PC-3 (cell line): ENCODE measurements around the gene PI4KA. TPM values are rescaled to one million over a fixed set of nuclear protein-coding genes. Genes with fewer than 3 reads are reported as not detected.

Experiments
- ATAC-seq: fragments of 200-7000 bp; cut with Tn5 transposase; 2 replicates; pipeline ENCODE4 v1.9.1; 2020; ENCODE audit warnings: mild to moderate bottlenecking, moderate library complexity
- BruUV-seq: library from RNA; stranded (reverse); fragments of 400-500 nt; replicated peaks from 2 replicates; lab custom pipeline; 2021; lab: Mats Ljungman, UMichigan
- CTCF ChIA-PET: fragments of 300-600 bp; sonication (Branson Sonifier 250); formaldehyde crosslinking; loops from one replicate; lab custom pipeline; 2022; ENCODE audit warnings: antibody characterized with exemption; lab: Charles Lee
- POLR2A ChIA-PET: fragments of 300-600 bp; sonication (Branson Sonifier 250); formaldehyde crosslinking; loops from one replicate; lab custom pipeline; 2022; ENCODE audit warnings: antibody characterized with exemption; ENCODE audit not compliant: unreplicated experiment; lab: Charles Lee
- DNase-seq: peaks from one replicate; pipeline ENCODE4 v3.0.0-alpha.2; 2015
- H2AFZ ChIP-seq: fragments of 300-600 bp; sonication (generic); 2 replicates; pipeline ENCODE4 v1.6.0; 2016; ENCODE audit warnings: antibody characterized with exemption, low read length
- H3F3A ChIP-seq: fragments of 300-600 bp; sonication (generic); one replicate; pipeline ENCODE4 v1.6.0; 2017; ENCODE audit warnings: antibody characterized with exemption, low read length, control low read depth, mild to moderate bottlenecking; ENCODE audit not compliant: unreplicated experiment
- H3K27ac ChIP-seq: fragments of 300-600 bp; sonication (generic); 2 replicates; pipeline ENCODE4 v1.5.1; 2016; ENCODE audit warnings: mild to moderate bottlenecking, low read length
- H3K27me3 ChIP-seq: fragments of 300-600 bp; sonication (generic); 2 replicates; pipeline ENCODE4 v1.6.1; 2016; ENCODE audit warnings: low read length, mixed read lengths
- H3K36me3 ChIP-seq: fragments of 300-600 bp; sonication (generic); 2 replicates; pipeline ENCODE4 v1.6.1; 2016; ENCODE audit warnings: low read depth, mixed run types, low read length, mixed read lengths
- H3K4me1 ChIP-seq: fragments of 300-600 bp; sonication (generic); 2 replicates; pipeline ENCODE4 v1.5.1; 2016; ENCODE audit warnings: low read length; ENCODE audit not compliant: insufficient read depth
- H3K4me2 ChIP-seq: fragments of 300-600 bp; sonication (generic); 2 replicates; pipeline ENCODE4 v1.6.0; 2016; ENCODE audit warnings: low read length
- H3K4me3 ChIP-seq: fragments of 300-600 bp; sonication (generic); 2 replicates; pipeline ENCODE4 v1.5.1; 2016; ENCODE audit warnings: mild to moderate bottlenecking, low read length, mixed read lengths
- H3K79me2 ChIP-seq: fragments of 300-600 bp; sonication (generic); 2 replicates; pipeline ENCODE4 v1.6.1; 2017; ENCODE audit warnings: low read length, mixed read lengths
- H3K9ac ChIP-seq: fragments of 300-600 bp; sonication (generic); 2 replicates; pipeline ENCODE4 v1.6.0; 2016; ENCODE audit warnings: mild to moderate bottlenecking, low read length
- H3K9me2 ChIP-seq: fragments of 300-600 bp; sonication (generic); replicated peaks from 2 replicates; pipeline ENCODE4 v1.6.1; 2016; ENCODE audit warnings: mixed run types, low read length, mixed read lengths
- H3K9me3 ChIP-seq: fragments of 300-600 bp; sonication (generic); 2 replicates; pipeline ENCODE4 v1.6.1; 2016; ENCODE audit warnings: low read length, mixed read lengths
- H4K20me1 ChIP-seq: fragments of 300-600 bp; sonication (generic); 2 replicates; pipeline ENCODE4 v1.6.1; 2016; ENCODE audit warnings: low read length, mixed read lengths
- EZH2 ChIP-seq: fragments of 300-600 bp; sonication (generic); IDR thresholded peaks from one replicate; pipeline ENCODE4 v1.6.1; 2017; ENCODE audit warnings: antibody characterized with exemption, mild to moderate bottlenecking, low read length; ENCODE audit not compliant: unreplicated experiment
- EZH2phosphoT487 ChIP-seq: fragments of 300-600 bp; sonication (generic); IDR thresholded peaks from 2 replicates; pipeline ENCODE4 v1.6.1; 2018; ENCODE audit warnings: mild to moderate bottlenecking, antibody characterized with exemption, low read length, borderline replicate concordance
- intact Hi-C: fragments of 100-400 bp; cut with micrococcal nuclease; formaldehyde crosslinking; loops from 2 replicates; pipeline ENCODE4 v1.9.0; 2023
- total RNA-seq: library from RNA; depleted of rRNA; stranded (reverse); fragments of >200 nt; gene quantifications from 2 replicates; pipeline ENCODE4 v1.2.3, GENCODE V29; 2014
- TF ChIP-seq, protein P1 (sequence below): fragments of 300-600 bp; sonication (generic); conservative IDR thresholded peaks from 2 replicates; pipeline ENCODE4 v1.5.1; 2017; ENCODE audit warnings: antibody characterized with exemption, low read depth, mild to moderate bottlenecking, low read length

The PI4KA gene
- total RNA-seq, 1 experiment from 2014 or later, result 39.7 TPM

DNA sequence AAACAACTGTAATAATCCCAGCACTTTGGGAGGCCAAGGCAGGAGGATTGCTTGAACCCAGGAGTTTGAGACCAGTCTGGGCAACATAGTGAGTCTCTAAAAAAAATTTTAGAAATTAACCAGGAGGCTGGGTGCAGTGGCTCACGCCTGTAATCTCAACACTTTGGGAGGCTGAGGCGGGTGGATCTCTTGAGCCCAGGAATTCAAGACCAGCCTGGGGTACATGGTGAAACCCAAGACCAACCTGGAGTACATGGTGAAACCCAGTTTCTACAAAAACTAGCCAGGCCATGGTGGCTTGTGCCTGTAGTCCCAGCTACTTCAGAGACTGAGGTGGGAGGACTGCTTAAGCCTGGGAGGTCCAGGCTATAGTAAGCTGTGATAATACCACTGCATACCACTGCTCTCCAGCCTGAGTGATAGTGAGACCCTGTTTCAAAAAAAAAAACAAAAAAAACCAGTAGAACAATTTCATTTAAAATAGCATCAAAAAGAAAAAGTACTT is 11.2 kb downstream of the PI4KA start:
- no peaks in the 10 kb centered on the region for H3K36me3 ChIP-seq
- H3K27me3 ChIP-seq, result no peaks in the 10 kb centered on the region
- intact Hi-C loops, result no loop called here
- H3F3A ChIP-seq, result no peaks in the 10 kb centered on the region
- ChIA-PET POLR2A (no interaction called here), CTCF (no interaction called here)
- no peak overlapping the region for H2AFZ ChIP-seq
- H3K9me3 ChIP-seq, result no peaks in the 10 kb centered on the region
- DNase-seq (no peak), ATAC-seq (no peak)
- no peak overlapping the region for H3K4me3 ChIP-seq
- peaks cover 79% of the 10 kb centered on the region for H3K79me2 ChIP-seq
- no peaks in the 10 kb centered on the region for H3K9me2 ChIP-seq
- TF ChIP-seq, protein P1, sequence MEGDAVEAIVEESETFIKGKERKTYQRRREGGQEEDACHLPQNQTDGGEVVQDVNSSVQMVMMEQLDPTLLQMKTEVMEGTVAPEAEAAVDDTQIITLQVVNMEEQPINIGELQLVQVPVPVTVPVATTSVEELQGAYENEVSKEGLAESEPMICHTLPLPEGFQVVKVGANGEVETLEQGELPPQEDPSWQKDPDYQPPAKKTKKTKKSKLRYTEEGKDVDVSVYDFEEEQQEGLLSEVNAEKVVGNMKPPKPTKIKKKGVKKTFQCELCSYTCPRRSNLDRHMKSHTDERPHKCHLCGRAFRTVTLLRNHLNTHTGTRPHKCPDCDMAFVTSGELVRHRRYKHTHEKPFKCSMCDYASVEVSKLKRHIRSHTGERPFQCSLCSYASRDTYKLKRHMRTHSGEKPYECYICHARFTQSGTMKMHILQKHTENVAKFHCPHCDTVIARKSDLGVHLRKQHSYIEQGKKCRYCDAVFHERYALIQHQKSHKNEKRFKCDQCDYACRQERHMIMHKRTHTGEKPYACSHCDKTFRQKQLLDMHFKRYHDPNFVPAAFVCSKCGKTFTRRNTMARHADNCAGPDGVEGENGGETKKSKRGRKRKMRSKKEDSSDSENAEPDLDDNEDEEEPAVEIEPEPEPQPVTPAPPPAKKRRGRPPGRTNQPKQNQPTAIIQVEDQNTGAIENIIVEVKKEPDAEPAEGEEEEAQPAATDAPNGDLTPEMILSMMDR, result no peak
- no peak for TF ChIP-seq EZH2phosphoT487
- no peak for TF ChIP-seq EZH2
- H4K20me1 ChIP-seq, result no peaks in the 10 kb centered on the region
- H3K9ac ChIP-seq, result no peak overlapping the region
- H3K27ac ChIP-seq, result no peak overlapping the region
- no peak overlapping the region for H3K4me2 ChIP-seq
- H3K4me1 ChIP-seq, result peaks cover 11% of the 10 kb centered on the region
- no TSS peak for BruUV-seq

DNA sequence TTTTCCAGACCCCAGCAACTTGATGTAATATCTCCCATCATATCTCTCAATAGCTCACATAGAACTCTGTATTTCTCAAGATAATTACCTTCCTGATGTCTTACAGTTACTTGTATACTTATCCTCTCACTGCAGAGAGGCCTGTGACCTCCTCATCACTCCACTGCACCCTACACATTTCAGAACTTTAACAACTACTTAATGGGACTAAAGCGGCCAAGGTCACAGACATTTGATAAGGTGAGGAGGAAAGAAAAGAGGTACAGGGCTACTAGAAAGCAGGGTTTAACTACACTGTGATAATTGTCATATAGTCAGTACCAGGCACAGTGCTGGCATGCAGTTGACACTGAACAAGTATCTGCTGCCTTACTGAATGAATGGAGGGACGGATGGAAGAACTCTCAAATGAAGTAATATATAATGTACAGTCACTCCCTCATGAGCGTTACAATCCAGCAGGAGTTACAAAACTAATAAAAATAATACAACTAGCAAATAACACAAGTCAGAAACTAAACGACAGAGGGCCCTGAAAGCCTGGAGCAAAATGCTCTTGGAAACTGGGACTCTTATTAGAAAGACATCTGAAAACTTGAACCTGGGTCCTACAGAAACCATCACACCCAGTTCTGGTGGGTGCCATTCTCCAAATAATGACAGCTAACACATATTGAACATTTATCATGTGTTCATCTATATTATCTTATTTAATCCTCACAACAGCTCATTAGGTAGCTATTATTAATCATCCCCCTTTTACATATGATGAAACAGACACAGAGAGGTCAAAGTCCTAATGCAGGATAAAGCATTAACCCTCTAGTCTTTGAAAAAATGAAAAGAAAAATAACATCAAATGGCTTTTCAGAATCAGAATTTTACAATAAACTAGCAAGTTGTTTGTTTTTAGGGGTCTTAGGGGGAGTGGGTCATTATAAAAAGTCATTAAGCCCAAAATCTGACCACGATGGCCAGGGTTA is 14.3 kb downstream of the PI4KA start:
- H3K27me3 ChIP-seq, result no peaks in the 10 kb centered on the region
- H3K36me3 ChIP-seq, result no peaks in the 10 kb centered on the region
- H3K9me2 ChIP-seq, result no peaks in the 10 kb centered on the region
- TF ChIP-seq EZH2phosphoT487, result no peak
- no peak for TF ChIP-seq EZH2
- TF ChIP-seq, protein P1, result no peak
- ATAC-seq, result no peak
- POLR2A ChIA-PET, result no interaction called here
- peak overlapping the region; percentile 29 for H3K4me2 ChIP-seq
- H3K79me2 ChIP-seq, result peaks cover 79% of the 10 kb centered on the region
- H3K9me3 ChIP-seq, result no peaks in the 10 kb centered on the region
- BruUV-seq, result no TSS peak
- H3F3A ChIP-seq, result no peaks in the 10 kb centered on the region
- intact Hi-C loops, result no loop called here
- H3K9ac ChIP-seq, result no peak overlapping the region
- peaks cover 11% of the 10 kb centered on the region for H3K4me1 ChIP-seq
- no peak overlapping the region for H2AFZ ChIP-seq
- H3K27ac ChIP-seq, result no peak overlapping the region
- no peak overlapping the region for H3K4me3 ChIP-seq
- CTCF ChIA-PET, result no interaction called here
- DNase-seq, result no peak
- H4K20me1 ChIP-seq, result no peaks in the 10 kb centered on the region

DNA sequence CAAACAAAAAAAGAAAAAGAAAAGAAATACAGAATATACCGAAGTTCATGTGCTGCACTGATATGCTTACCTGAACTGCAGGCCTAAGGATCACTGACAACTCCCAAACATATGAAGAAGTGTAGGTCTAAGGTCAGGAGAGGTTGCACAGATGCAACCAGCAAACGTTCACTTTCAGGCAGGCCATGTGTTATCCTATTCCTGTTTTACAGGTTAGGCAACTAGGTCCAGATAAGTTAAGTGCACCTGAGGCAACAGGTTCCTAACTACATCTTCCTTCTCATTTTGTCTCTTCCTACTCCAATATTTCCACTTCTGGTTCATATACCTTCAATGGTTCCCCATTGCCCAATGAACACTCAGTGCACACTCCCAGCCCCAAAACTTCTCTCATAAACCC is 15.1 kb downstream of the PI4KA start:
- DNase-seq (peak; percentile 54), ATAC-seq (no peak; the same call in 1 of the 2 replicates)
- Histone ChIP-seq H4K20me1 (no peaks in the 10 kb centered on the region), H3K27ac (no peak overlapping the region), H3K27me3 (no peaks in the 10 kb centered on the region), H3K79me2 (peaks cover 77% of the 10 kb centered on the region), H3F3A (no peaks in the 10 kb centered on the region), H3K4me1 (peaks cover 11% of the 10 kb centered on the region), H2AFZ (no peak overlapping the region), H3K4me3 (no peak overlapping the region), H3K36me3 (no peaks in the 10 kb centered on the region), H3K4me2 (peak overlapping the region; percentile 29), H3K9me2 (no peaks in the 10 kb centered on the region), H3K9me3 (no peaks in the 10 kb centered on the region), H3K9ac (no peak overlapping the region)
- intact Hi-C loops, result no loop called here
- ChIA-PET CTCF (no interaction called here), POLR2A (no interaction called here)
- TF ChIP-seq, protein P1, result no peak
- TF ChIP-seq EZH2phosphoT487 (no peak), EZH2 (no peak)
- no TSS peak for BruUV-seq
